ENCODE data around the gene SFXN4. TPM values are rescaled to one million over a fixed set of nuclear protein-coding genes. Genes with fewer than 3 reads are reported as not detected.
A peak's percentile ranks its signal among the peaks of the same experiment; 100 is the strongest.

The SFXN4 gene
- total and polyA plus RNA-seq, 2 of the 13 experiments (the other 11 are each of a cell fraction or from before 2014, with no cell fraction given) = 47.7 to 64.9 TPM

- peak; percentile 64; the same call in 1 of the 2 replicates for TF ChIP-seq ZNF432 (CRISPR knock-in tag; IDR thresholded peaks at IDR 0.05; ENCODE audit: borderline replicate concordance)
- TF ChIP-seq, protein P1, sequence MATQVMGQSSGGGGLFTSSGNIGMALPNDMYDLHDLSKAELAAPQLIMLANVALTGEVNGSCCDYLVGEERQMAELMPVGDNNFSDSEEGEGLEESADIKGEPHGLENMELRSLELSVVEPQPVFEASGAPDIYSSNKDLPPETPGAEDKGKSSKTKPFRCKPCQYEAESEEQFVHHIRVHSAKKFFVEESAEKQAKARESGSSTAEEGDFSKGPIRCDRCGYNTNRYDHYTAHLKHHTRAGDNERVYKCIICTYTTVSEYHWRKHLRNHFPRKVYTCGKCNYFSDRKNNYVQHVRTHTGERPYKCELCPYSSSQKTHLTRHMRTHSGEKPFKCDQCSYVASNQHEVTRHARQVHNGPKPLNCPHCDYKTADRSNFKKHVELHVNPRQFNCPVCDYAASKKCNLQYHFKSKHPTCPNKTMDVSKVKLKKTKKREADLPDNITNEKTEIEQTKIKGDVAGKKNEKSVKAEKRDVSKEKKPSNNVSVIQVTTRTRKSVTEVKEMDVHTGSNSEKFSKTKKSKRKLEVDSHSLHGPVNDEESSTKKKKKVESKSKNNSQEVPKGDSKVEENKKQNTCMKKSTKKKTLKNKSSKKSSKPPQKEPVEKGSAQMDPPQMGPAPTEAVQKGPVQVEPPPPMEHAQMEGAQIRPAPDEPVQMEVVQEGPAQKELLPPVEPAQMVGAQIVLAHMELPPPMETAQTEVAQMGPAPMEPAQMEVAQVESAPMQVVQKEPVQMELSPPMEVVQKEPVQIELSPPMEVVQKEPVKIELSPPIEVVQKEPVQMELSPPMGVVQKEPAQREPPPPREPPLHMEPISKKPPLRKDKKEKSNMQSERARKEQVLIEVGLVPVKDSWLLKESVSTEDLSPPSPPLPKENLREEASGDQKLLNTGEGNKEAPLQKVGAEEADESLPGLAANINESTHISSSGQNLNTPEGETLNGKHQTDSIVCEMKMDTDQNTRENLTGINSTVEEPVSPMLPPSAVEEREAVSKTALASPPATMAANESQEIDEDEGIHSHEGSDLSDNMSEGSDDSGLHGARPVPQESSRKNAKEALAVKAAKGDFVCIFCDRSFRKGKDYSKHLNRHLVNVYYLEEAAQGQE (IDR thresholded peaks at IDR 0.05; ENCODE audit: borderline replicate concordance in 1 of 2, low read depth in 1 of 2, low read length in 2 of 2) = peak in 1 of 2 experiments; percentile 56; a peak in 1 of 4 replicates
- no peak for TF ChIP-seq ZNF691 (CRISPR knock-in tag; IDR thresholded peaks at IDR 0.05; ENCODE audit: borderline replicate concordance, low read depth)
- TF ChIP-seq, protein P2, sequence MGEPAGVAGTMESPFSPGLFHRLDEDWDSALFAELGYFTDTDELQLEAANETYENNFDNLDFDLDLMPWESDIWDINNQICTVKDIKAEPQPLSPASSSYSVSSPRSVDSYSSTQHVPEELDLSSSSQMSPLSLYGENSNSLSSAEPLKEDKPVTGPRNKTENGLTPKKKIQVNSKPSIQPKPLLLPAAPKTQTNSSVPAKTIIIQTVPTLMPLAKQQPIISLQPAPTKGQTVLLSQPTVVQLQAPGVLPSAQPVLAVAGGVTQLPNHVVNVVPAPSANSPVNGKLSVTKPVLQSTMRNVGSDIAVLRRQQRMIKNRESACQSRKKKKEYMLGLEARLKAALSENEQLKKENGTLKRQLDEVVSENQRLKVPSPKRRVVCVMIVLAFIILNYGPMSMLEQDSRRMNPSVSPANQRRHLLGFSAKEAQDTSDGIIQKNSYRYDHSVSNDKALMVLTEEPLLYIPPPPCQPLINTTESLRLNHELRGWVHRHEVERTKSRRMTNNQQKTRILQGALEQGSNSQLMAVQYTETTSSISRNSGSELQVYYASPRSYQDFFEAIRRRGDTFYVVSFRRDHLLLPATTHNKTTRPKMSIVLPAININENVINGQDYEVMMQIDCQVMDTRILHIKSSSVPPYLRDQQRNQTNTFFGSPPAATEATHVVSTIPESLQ (CRISPR knock-in tag; conservative IDR thresholded peaks at IDR 0.05) = no peak
- TF ChIP-seq BRCA1 (CRISPR knock-in tag; IDR thresholded peaks at IDR 0.05) = peak; percentile 76; the same call in 1 of the 2 replicates
- TF ChIP-seq ZNF142 (CRISPR knock-in tag; IDR thresholded peaks at IDR 0.05) = no peak
- no peak for TF ChIP-seq XRCC5 (optimal IDR thresholded peaks at IDR 0.05; ENCODE audit: low read length)
- TF ChIP-seq ZNF713 (CRISPR knock-in tag; IDR thresholded peaks at IDR 0.05) = no peak
- no peak for TF ChIP-seq NFYC (CRISPR knock-in tag; IDR thresholded peaks at IDR 0.05)
- no peak for TF ChIP-seq NR0B2 (CRISPR knock-in tag; IDR thresholded peaks at IDR 0.05)
- no peak for TF ChIP-seq SMARCC2 (IDR thresholded peaks at IDR 0.05)
- no peak; the same call in 1 of the 2 replicates for TF ChIP-seq AHR (CRISPR knock-in tag; IDR thresholded peaks at IDR 0.05)
- TF ChIP-seq ZNF784 (CRISPR knock-in tag; IDR thresholded peaks at IDR 0.05; ENCODE audit: borderline replicate concordance) = 0 out of 2 replicates have a peak, but pooled peaks have one; percentile 54
Measured at GRCh38 chr10:119120413-119120867, 45.1 kb downstream of the SFXN4 start (continued).
